Dendritic cell treated with granulocyte-macrophage colony-stimulating factor and Interleukin-4, amounts not matched to agents 40 ng/mL and 50 ng/mL, for 4 days (primary cell): ENCODE data around the gene PPARGC1A.

Source experiments
- H3K27ac Mint-ChIP-seq: one replicate; pipeline ENCODE4 v1.8.0; 2022; ENCODE audit warnings: mild to moderate bottlenecking, mixed read lengths
- H3K27me3 Mint-ChIP-seq: one replicate; pipeline ENCODE4 v1.8.0; 2022; ENCODE audit warnings: mild to moderate bottlenecking, mixed read lengths
- H3K36me3 Mint-ChIP-seq: one replicate; pipeline ENCODE4 v1.8.0; 2022; ENCODE audit warnings: low read depth, mixed read lengths
- H3K4me1 Mint-ChIP-seq: one replicate; pipeline ENCODE4 v1.8.0; 2022; ENCODE audit warnings: low read depth, mixed read lengths
- H3K4me3 Mint-ChIP-seq: one replicate; pipeline ENCODE4 v1.8.0; 2022; ENCODE audit warnings: mild to moderate bottlenecking, moderate library complexity, mixed read lengths
- H3K9me3 Mint-ChIP-seq: one replicate; pipeline ENCODE4 v1.8.0; 2022; ENCODE audit warnings: mixed read lengths
- intact Hi-C: fragments of 100-400 bp; cut with micrococcal nuclease; formaldehyde crosslinking; loops from one replicate; pipeline ENCODE4 v1.15.0; 2022

PPARGC1A gene

DNA sequence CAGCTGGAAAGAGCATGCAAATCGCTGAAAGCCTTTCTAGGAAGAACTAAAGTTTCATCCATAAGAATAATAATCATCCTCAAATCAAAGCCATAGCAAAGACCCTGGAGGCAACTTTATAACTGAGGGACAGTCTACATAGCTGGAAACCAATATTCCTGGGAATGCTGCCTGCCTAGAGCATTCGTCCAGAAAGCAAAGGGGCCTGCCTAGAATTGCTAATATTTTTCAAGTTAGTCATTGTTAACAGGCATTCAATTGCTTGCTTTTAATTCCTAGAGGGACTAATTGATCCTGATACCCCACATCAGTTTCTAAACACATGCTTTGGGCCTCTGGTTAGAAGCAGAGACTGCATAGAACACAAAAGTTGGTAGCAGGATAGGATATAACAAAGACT, 4.2 kb upstream of the PPARGC1A start:
- Mint-ChIP-seq H3K4me3 (no peak overlapping the region), H3K36me3 (no peaks in the 10 kb centered on the region), H3K27me3 (peaks cover 18% of the 10 kb centered on the region), H3K9me3 (no peaks in the 10 kb centered on the region), H3K27ac (no peak overlapping the region), H3K4me1 (peaks cover 8% of the 10 kb centered on the region)
- intact Hi-C loops = no loop called here

- Mint-ChIP-seq H3K27me3 (peaks cover 27% of the 10 kb centered on the region), H3K4me1 (peaks cover 15% of the 10 kb centered on the region), H3K9me3 (no peaks in the 10 kb centered on the region), H3K4me3 (no peak overlapping the region), H3K27ac (no peak overlapping the region), H3K36me3 (no peaks in the 10 kb centered on the region)
- intact Hi-C loops = no loop called here
These were observed 1.2 kb upstream of the PPARGC1A start for GRCh38 chr4:23891064-23891421.

- H3K4me1 Mint-ChIP-seq = peaks cover 15% of the 10 kb centered on the region
- no peaks in the 10 kb centered on the region for H3K36me3 Mint-ChIP-seq
- no peaks in the 10 kb centered on the region for H3K9me3 Mint-ChIP-seq
- peaks cover 27% of the 10 kb centered on the region for H3K27me3 Mint-ChIP-seq
- H3K27ac Mint-ChIP-seq = no peak overlapping the region
- intact Hi-C loops = no loop called here
- no peak overlapping the region for H3K4me3 Mint-ChIP-seq
These were observed 669 bp upstream of the PPARGC1A start for GRCh38 chr4:23890369-23891063.

DNA sequence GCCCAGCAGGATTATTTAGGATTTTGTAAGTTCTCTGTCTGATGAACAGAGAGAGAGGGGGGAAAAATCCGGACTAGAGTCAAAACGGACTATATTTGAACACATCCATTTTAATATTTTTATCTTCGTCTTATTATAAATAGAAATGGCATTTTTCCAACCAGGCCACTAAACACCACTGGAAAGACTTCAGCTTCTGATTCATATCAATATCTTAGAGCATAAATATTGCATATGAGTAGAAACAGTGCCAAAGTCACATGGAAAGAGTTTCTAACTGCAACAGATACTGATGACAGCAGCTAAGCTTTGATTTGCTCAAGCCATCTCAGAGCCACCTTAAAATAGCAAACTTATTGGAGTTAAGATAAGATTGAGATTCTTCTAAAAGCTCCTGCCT, 456 bp downstream of the PPARGC1A start:
- intact Hi-C loops = no loop called here
- Mint-ChIP-seq H3K4me1 (peaks cover 15% of the 10 kb centered on the region), H3K4me3 (no peak overlapping the region), H3K36me3 (no peaks in the 10 kb centered on the region), H3K9me3 (no peaks in the 10 kb centered on the region), H3K27ac (no peak overlapping the region), H3K27me3 (peaks cover 27% of the 10 kb centered on the region)

DNA sequence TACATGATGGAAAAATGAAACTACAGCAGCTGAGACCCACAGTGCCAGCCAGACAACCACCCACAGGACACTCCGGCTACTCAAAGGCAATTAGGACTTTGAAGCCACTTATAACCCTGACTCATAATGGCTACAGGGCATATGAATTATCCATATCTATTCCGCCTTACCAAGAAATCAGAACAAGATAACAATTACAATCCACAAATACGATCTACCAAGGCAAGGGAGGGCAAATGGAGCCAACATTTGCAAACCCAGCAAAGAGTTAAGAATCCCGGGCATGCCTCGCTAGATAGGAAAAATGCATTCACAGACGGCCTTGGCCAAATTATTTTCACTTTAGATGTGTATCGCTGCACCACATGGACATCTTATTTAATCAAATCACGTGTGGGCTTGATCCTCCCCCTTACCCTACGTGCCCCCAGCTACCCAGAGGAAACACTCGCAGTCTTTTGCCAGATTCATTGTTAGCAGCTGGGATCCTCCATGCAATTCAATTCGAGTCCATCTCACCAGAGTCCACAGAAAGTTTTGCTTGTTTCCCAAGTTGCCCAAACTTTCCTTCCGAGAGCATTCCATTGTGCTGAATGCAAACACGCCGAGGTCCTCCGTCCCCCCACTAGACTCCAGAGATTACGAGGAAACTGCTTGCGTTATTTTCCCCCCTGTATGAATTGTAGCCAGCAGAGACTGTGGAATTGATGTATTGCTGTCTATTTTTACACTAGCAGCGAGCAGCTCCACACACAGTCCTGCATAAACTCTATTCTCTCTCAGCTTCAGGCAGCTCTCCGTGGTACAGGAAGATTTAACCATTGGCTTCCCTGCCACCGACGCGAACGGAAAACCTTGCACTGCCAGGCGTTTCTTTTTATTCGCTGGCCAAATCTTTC, 1.2 kb downstream of the PPARGC1A start:
- H3K27ac Mint-ChIP-seq = no peak overlapping the region
- H3K27me3 Mint-ChIP-seq = peaks cover 27% of the 10 kb centered on the region
- no peak overlapping the region for H3K4me3 Mint-ChIP-seq
- intact Hi-C loops = no loop called here
- H3K4me1 Mint-ChIP-seq = peaks cover 15% of the 10 kb centered on the region
- H3K9me3 Mint-ChIP-seq = no peaks in the 10 kb centered on the region
- H3K36me3 Mint-ChIP-seq = no peaks in the 10 kb centered on the region

DNA sequence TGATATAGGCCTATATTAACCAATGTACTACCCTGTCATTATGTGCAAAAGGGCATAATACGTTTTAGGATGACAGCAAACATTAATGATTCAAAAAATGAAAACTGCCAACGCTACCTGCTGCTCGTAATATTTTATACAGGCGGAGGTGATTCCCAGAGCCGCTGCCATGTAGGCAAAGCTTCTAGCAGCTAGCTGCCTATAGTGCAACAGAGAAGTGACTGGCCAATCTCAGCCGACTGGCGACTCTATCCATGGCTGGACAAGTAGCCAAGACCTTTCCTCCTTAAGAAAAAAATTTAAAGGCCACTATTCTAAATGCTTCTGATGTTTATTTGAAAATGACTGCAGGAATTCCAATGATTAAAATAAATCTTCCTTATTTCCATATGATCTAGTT, 1.9 kb downstream of the PPARGC1A start:
- H3K27me3 Mint-ChIP-seq = peaks cover 25% of the 10 kb centered on the region
- no peak overlapping the region for H3K4me3 Mint-ChIP-seq
- no peaks in the 10 kb centered on the region for H3K36me3 Mint-ChIP-seq
- intact Hi-C loops = no loop called here
- H3K4me1 Mint-ChIP-seq = peaks cover 15% of the 10 kb centered on the region
- no peak overlapping the region for H3K27ac Mint-ChIP-seq
- no peaks in the 10 kb centered on the region for H3K9me3 Mint-ChIP-seq

- Mint-ChIP-seq H3K27me3 (peaks cover 19% of the 10 kb centered on the region), H3K36me3 (no peaks in the 10 kb centered on the region), H3K4me3 (no peak overlapping the region), H3K4me1 (peaks cover 15% of the 10 kb centered on the region), H3K9me3 (no peaks in the 10 kb centered on the region), H3K27ac (no peak overlapping the region)
- intact Hi-C loops = no loop called here
These were observed 2.7 kb downstream of the PPARGC1A start for GRCh38 chr4:23887173-23887572.

- H3K4me1 Mint-ChIP-seq = peaks cover 15% of the 10 kb centered on the region
- intact Hi-C loops = no loop called here
- H3K36me3 Mint-ChIP-seq = no peaks in the 10 kb centered on the region
- H3K27me3 Mint-ChIP-seq = peaks cover 19% of the 10 kb centered on the region
- H3K27ac Mint-ChIP-seq = no peak overlapping the region
- no peaks in the 10 kb centered on the region for H3K9me3 Mint-ChIP-seq
- H3K4me3 Mint-ChIP-seq = no peak overlapping the region
These were observed 3.8 kb downstream of the PPARGC1A start for GRCh38 chr4:23885943-23886590.

DNA sequence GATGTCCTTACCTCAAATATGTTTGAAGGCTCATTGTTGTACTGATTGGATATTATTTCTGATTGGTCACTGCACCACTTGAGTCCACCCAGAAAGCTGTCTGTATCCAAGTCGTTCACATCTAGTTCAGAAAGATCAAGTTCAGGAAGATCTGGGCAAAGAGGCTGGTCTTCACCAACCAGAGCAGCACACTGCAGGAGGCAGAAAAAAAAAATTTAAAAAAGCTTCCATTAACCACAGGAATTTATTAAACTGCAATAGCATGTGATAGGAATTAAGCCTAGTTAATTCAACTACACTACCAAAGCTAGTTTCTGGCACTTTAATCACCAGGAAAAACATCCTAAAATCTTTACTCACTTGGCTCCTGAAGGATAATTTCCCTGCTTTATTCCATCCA, 5.1 kb downstream of the PPARGC1A start:
- H3K9me3 Mint-ChIP-seq = no peaks in the 10 kb centered on the region
- no peak overlapping the region for H3K4me3 Mint-ChIP-seq
- peaks cover 13% of the 10 kb centered on the region for H3K27me3 Mint-ChIP-seq
- H3K4me1 Mint-ChIP-seq = peaks cover 20% of the 10 kb centered on the region
- no peak overlapping the region for H3K27ac Mint-ChIP-seq
- intact Hi-C loops = no loop called here
- H3K36me3 Mint-ChIP-seq = no peaks in the 10 kb centered on the region

GRCh38 chr4:23884261-23884660, 5.6 kb downstream of the PPARGC1A start:
- Mint-ChIP-seq H3K27ac (no peak overlapping the region), H3K4me1 (peaks cover 17% of the 10 kb centered on the region), H3K27me3 (peaks cover 11% of the 10 kb centered on the region), H3K9me3 (no peaks in the 10 kb centered on the region), H3K36me3 (no peaks in the 10 kb centered on the region), H3K4me3 (no peak overlapping the region)
- intact Hi-C loops = no loop called here

DNA sequence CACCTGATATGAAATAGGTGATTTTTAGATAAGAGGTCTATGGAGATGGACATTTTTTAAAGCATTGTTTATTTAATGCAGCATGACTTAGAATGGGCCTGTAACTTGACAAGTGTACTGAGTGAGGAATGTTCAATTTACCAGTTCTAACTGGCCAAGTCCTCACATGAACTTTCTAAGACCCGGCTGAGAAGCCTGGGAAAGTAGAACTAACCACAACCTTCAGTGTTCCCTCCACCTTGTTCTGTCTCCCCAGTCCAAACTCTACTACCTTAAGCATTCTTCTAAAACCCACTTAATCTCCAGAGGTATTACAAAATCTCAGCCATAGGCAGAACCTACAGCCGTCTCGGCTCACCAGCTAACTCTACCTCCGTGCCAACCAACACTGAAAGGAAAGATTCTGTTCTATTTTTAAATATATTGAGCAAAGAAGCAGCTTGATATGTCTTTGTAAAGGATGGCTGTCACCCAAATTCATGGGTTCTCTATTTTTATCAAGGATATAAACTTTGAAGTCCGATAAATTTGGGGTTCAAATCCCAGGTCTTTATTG, 6.8 kb downstream of the PPARGC1A start:
- intact Hi-C loops = no loop called here
- Mint-ChIP-seq H3K4me3 (no peak overlapping the region), H3K9me3 (no peaks in the 10 kb centered on the region), H3K27me3 (no peaks in the 10 kb centered on the region), H3K4me1 (peaks cover 8% of the 10 kb centered on the region), H3K36me3 (no peaks in the 10 kb centered on the region), H3K27ac (no peak overlapping the region)

- intact Hi-C loops = no loop called here
- Mint-ChIP-seq H3K9me3 (no peaks in the 10 kb centered on the region), H3K4me3 (no peak overlapping the region), H3K27me3 (no peaks in the 10 kb centered on the region), H3K4me1 (peaks cover 8% of the 10 kb centered on the region), H3K36me3 (no peaks in the 10 kb centered on the region), H3K27ac (no peak overlapping the region)
These were observed 8.0 kb downstream of the PPARGC1A start for GRCh38 chr4:23881674-23882337.

- Mint-ChIP-seq H3K27me3 (no peaks in the 10 kb centered on the region), H3K36me3 (no peaks in the 10 kb centered on the region), H3K4me3 (no peak overlapping the region), H3K9me3 (no peaks in the 10 kb centered on the region), H3K4me1 (peaks cover 8% of the 10 kb centered on the region), H3K27ac (no peak overlapping the region)
- intact Hi-C loops = no loop called here
These were observed 8.8 kb downstream of the PPARGC1A start for GRCh38 chr4:23881052-23881501.
